Prostate gland (tissue), 2 donors: ENCODE results near the gene TATDN3. TPM values are rescaled to one million over a fixed set of nuclear protein-coding genes. Genes with fewer than 3 reads are reported as not detected.

ENCODE experiments used
- DNase-seq: peaks from one replicate; pipeline ENCODE4 v3.0.0-alpha.2; 2019; ENCODE audit warnings: low spot score
- H3K27ac ChIP-seq, 2 donors: fragments of 200-600 bp; sonication (generic); 2 replicates each; pipeline ENCODE4 v1.5.1; 2017 to 2019
- H3K27me3 ChIP-seq: fragments of 200-600 bp; sonication (generic); replicated peaks from 2 replicates; pipeline ENCODE4 v1.5.1; 2019; ENCODE audit not compliant: insufficient read depth
- H3K36me3 ChIP-seq, 2 donors: fragments of 200-600 bp; sonication (generic); 1 replicate in 1 of 2; 2 replicates in 1 of 2; pipeline versions ENCODE4 v1.5.1 to v1.8.1; 2017 to 2019
- H3K4me1 ChIP-seq: fragments of 200-600 bp; sonication (generic); replicated peaks from 2 replicates; pipeline ENCODE4 v1.5.1; 2019
- H3K4me3 ChIP-seq, 2 donors: fragments of 200-600 bp; sonication (generic); 2 replicates each; pipeline ENCODE4 v1.5.1; 2017 to 2019
- H3K9me3 ChIP-seq: fragments of 200-600 bp; sonication (generic); 2 replicates; pipeline ENCODE4 v1.5.1; 2017
- POLR2A ChIP-seq: fragments of 450-650 bp; IDR thresholded peaks from one replicate; pipeline ENCODE4 v1.6.1; 2016; ENCODE audit warnings: antibody characterized with exemption, mild to moderate bottlenecking
- POLR2AphosphoS5 ChIP-seq: sonication (generic); formaldehyde crosslinking; IDR thresholded peaks from one replicate; pipeline ENCODE4 v1.6.1; 2017; ENCODE audit warnings: antibody characterized with exemption
- WGBS: methylation state at CpG from one replicate; pipeline ENCODE4 v1.1.5; 2018; 5-methylcytosine and 5-hydroxymethylcytosine counted together
- intact Hi-C: fragments of 100-400 bp; cut with DNase I; formaldehyde crosslinking; loops from one replicate; pipeline ENCODE4 v1.14.2; 2022
- total RNA-seq, 2 donors: library from RNA; depleted of rRNA; stranded (reverse); fragments of >200 nt; gene quantifications; one replicate each; pipeline ENCODE4 v1.1.0, GENCODE V29; 2016
- TF ChIP-seq, protein P1 (sequence below), 4 experiments: fragments of 200-600 bp in 2 of 4; fragments of 450-650 bp in 2 of 4; sonication (generic) in 2 of 4; IDR thresholded peaks; 1 replicate in 3 of 4; 2 replicates in 1 of 4; pipeline ENCODE4 v1.5.1; 2016 to 2019; ENCODE audit warnings: antibody characterized with exemption in 4 of 4, mild to moderate bottlenecking in 2 of 4, moderate library complexity in 2 of 4

TATDN3 gene
- total RNA-seq, 2 donors from 2014 or later: 9.0 to 10.2 TPM

DNA sequence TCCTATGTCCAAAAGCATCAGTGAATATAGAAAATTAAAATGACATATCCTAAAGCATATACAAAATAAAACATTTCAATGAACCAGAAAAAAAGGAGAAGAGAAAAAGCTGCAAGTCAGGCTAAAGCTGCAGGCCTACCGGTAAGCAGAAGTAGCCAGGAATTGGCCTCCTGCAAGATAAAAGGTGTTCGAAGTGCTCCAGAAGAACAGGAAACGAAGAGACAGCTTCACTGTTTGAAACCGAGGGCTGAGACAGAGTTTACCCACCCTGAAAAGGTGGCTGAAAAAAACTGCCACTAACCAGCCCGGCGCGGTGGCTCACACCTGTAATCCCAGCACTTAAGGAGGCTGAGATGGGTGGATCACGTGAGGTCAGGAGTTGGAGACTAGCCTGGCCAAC is 37.5 kb upstream of the TATDN3 start:
- intact Hi-C loops: no loop called here
- TF ChIP-seq POLR2AphosphoS5 (no peak), POLR2A (no peak)
- TF ChIP-seq, protein P1, sequence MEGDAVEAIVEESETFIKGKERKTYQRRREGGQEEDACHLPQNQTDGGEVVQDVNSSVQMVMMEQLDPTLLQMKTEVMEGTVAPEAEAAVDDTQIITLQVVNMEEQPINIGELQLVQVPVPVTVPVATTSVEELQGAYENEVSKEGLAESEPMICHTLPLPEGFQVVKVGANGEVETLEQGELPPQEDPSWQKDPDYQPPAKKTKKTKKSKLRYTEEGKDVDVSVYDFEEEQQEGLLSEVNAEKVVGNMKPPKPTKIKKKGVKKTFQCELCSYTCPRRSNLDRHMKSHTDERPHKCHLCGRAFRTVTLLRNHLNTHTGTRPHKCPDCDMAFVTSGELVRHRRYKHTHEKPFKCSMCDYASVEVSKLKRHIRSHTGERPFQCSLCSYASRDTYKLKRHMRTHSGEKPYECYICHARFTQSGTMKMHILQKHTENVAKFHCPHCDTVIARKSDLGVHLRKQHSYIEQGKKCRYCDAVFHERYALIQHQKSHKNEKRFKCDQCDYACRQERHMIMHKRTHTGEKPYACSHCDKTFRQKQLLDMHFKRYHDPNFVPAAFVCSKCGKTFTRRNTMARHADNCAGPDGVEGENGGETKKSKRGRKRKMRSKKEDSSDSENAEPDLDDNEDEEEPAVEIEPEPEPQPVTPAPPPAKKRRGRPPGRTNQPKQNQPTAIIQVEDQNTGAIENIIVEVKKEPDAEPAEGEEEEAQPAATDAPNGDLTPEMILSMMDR (IDR thresholded peaks at IDR 0.05): no peak
- Histone ChIP-seq H3K4me1 (no peaks in the 10 kb centered on the region), H3K27me3 (no peaks in the 10 kb centered on the region), H3K4me3 (no peak overlapping the region), H3K36me3 (no peaks in the 10 kb centered on the region), H3K27ac (no peak overlapping the region), H3K9me3 (no peaks in the 10 kb centered on the region)
- 79% methylated on average over 8 of the region's 8 CpGs for WGBS
- DNase-seq: no peak

DNA sequence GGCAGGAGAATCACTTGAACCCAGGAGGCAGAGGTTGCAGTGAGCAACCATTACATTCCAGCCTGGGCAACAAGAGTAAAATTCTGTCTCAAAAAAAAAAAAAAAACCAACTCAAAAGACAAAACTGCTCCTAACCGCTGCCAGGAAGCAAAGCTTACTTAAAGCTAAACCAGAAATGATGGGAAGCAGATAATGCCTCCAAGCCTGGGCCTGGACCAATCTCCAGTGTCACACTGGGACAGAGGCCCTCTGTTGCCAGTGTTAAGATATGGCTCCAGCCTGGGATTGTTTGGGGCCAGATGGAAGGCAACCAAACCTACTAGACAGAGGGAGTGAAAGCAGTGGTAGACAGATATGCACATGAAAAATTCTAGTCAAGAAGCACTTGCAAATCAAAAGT is 37.0 kb upstream of the TATDN3 start:
- no peaks in the 10 kb centered on the region for H3K9me3 ChIP-seq
- intact Hi-C loops: no loop called here
- no peak for TF ChIP-seq POLR2A
- TF ChIP-seq POLR2AphosphoS5: no peak
- TF ChIP-seq, protein P1 (IDR thresholded peaks at IDR 0.05): no peak
- no peaks in the 10 kb centered on the region for H3K27me3 ChIP-seq
- no peaks in the 10 kb centered on the region for H3K4me1 ChIP-seq
- H3K4me3 ChIP-seq: no peak overlapping the region
- H3K27ac ChIP-seq: no peak overlapping the region
- no peak for DNase-seq
- 41% methylated on average over 1 of the region's 1 CpG for WGBS
- no peaks in the 10 kb centered on the region for H3K36me3 ChIP-seq

DNA sequence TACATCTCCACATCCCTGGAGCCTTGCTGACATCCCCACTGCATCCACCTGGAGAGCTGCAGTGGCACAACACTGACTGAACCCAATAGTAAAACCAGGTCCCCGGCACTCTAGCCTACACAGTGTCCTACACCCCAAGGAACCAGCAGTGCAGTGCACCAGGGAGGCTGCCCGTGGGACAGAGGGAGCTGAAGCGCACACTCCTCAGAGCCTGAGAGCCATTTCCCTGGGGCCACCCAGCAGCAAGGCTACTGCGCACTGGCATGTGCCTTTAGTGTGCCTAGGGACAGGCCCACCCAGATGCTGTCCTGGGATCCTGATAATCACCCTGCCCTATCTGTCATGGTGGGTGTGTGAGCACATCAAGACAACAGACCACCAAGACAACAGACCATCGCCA is 32.0 kb upstream of the TATDN3 start:
- no peak for DNase-seq
- Histone ChIP-seq H3K4me1 (no peaks in the 10 kb centered on the region), H3K4me3 (no peak overlapping the region), H3K27ac (no peak overlapping the region), H3K9me3 (no peaks in the 10 kb centered on the region), H3K36me3 (no peaks in the 10 kb centered on the region), H3K27me3 (no peaks in the 10 kb centered on the region)
- TF ChIP-seq POLR2AphosphoS5 (no peak), POLR2A (no peak)
- TF ChIP-seq, protein P1 (IDR thresholded peaks at IDR 0.05): no peak
- intact Hi-C loops: no loop called here
- 100% methylated on average over 5 of the region's 5 CpGs for WGBS

DNA sequence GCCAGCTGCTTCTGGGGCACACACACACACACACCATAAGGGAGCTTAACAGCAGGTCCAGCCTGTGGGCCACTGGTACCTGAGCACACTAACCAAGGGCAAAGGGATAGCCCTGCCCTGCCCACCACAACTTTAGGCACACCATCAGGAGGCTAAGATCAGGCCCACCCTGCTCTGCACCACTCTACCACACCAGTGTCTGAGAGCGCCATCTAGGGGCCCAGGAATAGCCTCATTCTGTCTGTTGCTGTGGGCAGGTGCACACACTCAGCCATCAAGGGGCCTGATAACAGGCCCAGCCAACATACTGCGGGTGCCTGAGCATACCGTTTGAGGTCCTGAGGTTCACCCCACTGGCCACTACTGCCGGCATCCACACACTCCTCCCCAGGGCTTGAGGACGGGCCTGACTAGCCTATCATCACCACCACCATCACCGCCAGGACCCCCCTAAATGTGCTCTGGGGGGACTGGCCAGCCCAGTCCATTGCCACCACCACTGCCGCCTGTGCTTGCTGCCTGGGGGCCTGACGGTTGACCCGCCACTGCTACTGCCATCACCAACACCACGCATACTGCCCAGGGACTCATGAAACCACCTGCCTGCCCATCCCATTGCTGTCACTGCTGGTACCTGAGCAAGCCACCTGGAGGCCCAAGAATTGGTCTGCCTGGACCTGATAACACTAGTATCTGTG is 31.4 kb upstream of the TATDN3 start:
- Histone ChIP-seq H3K9me3 (no peaks in the 10 kb centered on the region), H3K36me3 (no peaks in the 10 kb centered on the region), H3K27me3 (no peaks in the 10 kb centered on the region), H3K4me1 (no peaks in the 10 kb centered on the region), H3K4me3 (no peak overlapping the region), H3K27ac (no peak overlapping the region)
- WGBS: over 99% methylated on average over 10 of the region's 10 CpGs
- TF ChIP-seq, protein P1 (IDR thresholded peaks at IDR 0.05): no peak
- TF ChIP-seq POLR2AphosphoS5 (no peak), POLR2A (no peak)
- intact Hi-C loops: no loop called here
- DNase-seq: no peak

DNA sequence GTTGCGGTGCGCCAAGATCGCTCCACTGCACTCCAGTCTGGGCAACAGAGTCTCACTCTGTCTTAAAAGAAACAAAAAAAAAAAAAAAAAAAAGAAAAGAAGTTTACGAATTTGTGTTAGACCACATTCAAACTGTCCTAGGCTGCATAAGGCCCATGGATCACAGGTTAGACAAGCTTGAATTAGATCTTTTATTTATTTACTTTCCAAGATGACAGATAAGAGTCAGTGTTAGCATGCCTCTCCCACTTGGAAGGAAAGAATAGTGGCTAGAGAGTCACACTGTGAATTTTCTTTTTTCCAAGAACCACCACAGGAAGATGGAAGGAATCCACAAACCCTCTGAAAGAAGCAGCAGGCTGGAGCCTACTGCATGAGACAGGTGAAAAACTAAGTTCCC is 29.5 kb upstream of the TATDN3 start:
- H3K9me3 ChIP-seq: no peaks in the 10 kb centered on the region
- no peaks in the 10 kb centered on the region for H3K36me3 ChIP-seq
- no peaks in the 10 kb centered on the region for H3K4me1 ChIP-seq
- intact Hi-C loops: no loop called here
- H3K27ac ChIP-seq: no peak overlapping the region
- H3K27me3 ChIP-seq: no peaks in the 10 kb centered on the region
- H3K4me3 ChIP-seq: no peak overlapping the region
- no peak for DNase-seq
- 88% methylated on average over 4 of the region's 4 CpGs for WGBS
- TF ChIP-seq, protein P1 (IDR thresholded peaks at IDR 0.05): no peak
- peak; percentile 46 for TF ChIP-seq POLR2AphosphoS5
